Lower leg skin (tissue), 3 donors: ENCODE results near the gene PAF1.

ENCODE experiments used
- POLR2A ChIP-seq, 2 donors: fragments of 450-650 bp; IDR thresholded peaks; one replicate each; pipeline ENCODE4 v1.6.1; 2016 to 2017; ENCODE audit warnings: antibody characterized with exemption in 2 of 2, mild to moderate bottlenecking in 1 of 2, moderate library complexity in 1 of 2
- TF ChIP-seq, protein P1 (sequence below), 3 donors: fragments of 450-650 bp; IDR thresholded peaks; one replicate each; pipeline ENCODE4 v1.5.1; 2016; ENCODE audit warnings: antibody characterized with exemption in 3 of 3, mild to moderate bottlenecking in 3 of 3, moderate library complexity in 2 of 3

DNA sequence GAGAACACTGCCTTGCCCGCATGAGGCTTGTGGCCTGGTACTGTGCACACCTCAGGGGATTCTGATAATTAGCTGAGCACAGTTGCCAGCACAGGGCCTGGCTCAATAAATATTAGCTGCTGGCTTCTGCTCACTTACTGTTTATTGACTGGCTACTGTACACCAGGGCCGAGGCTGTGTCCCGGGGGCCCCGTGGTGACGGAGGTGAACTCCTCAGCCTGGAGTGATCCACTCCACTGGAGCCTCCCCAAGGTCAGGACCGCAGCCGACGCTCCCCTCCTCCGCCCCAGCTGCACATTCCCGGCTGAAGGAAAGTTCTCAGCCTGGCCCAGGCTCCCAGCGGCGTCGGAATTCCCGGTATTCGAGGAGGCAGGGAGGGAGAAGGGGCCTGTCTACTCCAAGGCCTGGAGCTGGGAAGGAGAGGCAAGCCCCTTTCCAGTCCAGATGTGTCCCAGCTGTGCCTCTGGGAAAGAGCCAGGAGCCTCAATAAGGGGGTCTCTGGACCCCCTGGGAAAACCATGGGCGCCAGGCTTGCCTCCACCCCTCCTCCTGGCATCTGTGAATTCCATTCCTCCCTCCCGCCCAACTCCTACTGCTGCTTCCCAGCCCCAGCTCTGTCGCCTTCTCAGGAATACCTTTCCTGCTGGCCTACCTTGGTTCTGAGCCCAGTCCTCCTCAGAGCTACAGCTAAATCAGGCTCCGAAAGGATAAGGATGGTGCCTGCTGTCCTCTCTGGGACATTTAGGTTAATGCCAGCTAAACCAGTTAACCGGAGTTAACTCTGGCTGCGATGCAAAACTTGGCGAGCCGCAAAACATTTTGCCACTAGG is 37.6 kb upstream of the PAF1 start:
- TF ChIP-seq, protein P1, sequence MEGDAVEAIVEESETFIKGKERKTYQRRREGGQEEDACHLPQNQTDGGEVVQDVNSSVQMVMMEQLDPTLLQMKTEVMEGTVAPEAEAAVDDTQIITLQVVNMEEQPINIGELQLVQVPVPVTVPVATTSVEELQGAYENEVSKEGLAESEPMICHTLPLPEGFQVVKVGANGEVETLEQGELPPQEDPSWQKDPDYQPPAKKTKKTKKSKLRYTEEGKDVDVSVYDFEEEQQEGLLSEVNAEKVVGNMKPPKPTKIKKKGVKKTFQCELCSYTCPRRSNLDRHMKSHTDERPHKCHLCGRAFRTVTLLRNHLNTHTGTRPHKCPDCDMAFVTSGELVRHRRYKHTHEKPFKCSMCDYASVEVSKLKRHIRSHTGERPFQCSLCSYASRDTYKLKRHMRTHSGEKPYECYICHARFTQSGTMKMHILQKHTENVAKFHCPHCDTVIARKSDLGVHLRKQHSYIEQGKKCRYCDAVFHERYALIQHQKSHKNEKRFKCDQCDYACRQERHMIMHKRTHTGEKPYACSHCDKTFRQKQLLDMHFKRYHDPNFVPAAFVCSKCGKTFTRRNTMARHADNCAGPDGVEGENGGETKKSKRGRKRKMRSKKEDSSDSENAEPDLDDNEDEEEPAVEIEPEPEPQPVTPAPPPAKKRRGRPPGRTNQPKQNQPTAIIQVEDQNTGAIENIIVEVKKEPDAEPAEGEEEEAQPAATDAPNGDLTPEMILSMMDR (IDR thresholded peaks at IDR 0.05) = no peak
- no peak for TF ChIP-seq POLR2A (IDR thresholded peaks at IDR 0.05)
